ENCODE results near the gene RPTOR.
"Not testable (repeated sequence)": the region's sequence is repeated elsewhere in the genome, so short reads cannot be mapped to it uniquely, and the experiment has no call there.

RPTOR gene

DNA sequence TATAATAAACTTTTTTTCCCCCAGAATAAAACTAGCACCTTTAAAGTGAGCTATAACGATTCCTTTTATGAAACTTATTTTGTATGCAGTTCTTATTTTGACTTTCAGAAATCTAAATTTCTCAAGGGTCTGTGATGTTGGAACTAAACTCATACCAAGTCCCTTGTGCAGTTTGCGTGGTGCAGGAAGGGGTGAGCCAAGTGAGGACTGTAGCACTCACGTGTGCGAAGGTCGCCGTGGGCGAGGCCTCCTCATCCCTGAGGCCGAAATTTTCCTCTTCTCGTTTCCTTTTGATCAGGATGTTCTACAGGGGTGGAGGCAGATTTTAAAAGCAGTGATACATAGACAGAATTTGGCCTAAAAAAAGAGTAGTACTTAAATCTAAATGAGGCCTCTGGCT, 73.7 kb downstream of the RPTOR start:
- H3K9me3 ChIP-seq (ENCODE audit: low read depth, low read length), result no peaks in the 10 kb centered on the region

GRCh38 chr17:80619535-80620235, 75.0 kb downstream of the RPTOR start:
- Histone ChIP-seq H3K4me3 (no peak overlapping the region), H3K36me3 (ENCODE audit: insufficient read depth, low read length) (no peaks in the 10 kb centered on the region), H3K27ac (no peak overlapping the region), H3K9ac (ENCODE audit: insufficient read length) (no peak overlapping the region), H3K9me3 (ENCODE audit: low read depth, low read length) (no peaks in the 10 kb centered on the region)
- TF ChIP-seq POLR2AphosphoS5 (IDR thresholded peaks at IDR 0.05; ENCODE audit: borderline replicate concordance, low read depth, low read length), result no peak
- TF ChIP-seq FOXP2 (optimal IDR thresholded peaks at IDR 0.05; ENCODE audit: control extremely low read depth, extremely low read length, insufficient read depth), result no peak
- no peak for TF ChIP-seq EZH2 (IDR thresholded peaks at IDR 0.05)
- DNase-seq (ENCODE audit: low read depth, low spot score), result no peak

More for the DNA sequence above, 73.7 kb downstream of the RPTOR start:
- no peaks in the 10 kb centered on the region for H3K36me3 ChIP-seq (ENCODE audit: insufficient read depth, low read length)
- no peak overlapping the region for H3K9ac ChIP-seq (ENCODE audit: insufficient read length)
- no peak overlapping the region for H3K4me3 ChIP-seq
- no peak for DNase-seq (ENCODE audit: low read depth, low spot score)
- H3K27ac ChIP-seq, result no peak overlapping the region
- TF ChIP-seq EZH2 (IDR thresholded peaks at IDR 0.05) (no peak), FOXP2 (optimal IDR thresholded peaks at IDR 0.05; ENCODE audit: control extremely low read depth, extremely low read length, insufficient read depth) (no peak), POLR2AphosphoS5 (IDR thresholded peaks at IDR 0.05; ENCODE audit: borderline replicate concordance, low read depth, low read length) (no peak)

DNA sequence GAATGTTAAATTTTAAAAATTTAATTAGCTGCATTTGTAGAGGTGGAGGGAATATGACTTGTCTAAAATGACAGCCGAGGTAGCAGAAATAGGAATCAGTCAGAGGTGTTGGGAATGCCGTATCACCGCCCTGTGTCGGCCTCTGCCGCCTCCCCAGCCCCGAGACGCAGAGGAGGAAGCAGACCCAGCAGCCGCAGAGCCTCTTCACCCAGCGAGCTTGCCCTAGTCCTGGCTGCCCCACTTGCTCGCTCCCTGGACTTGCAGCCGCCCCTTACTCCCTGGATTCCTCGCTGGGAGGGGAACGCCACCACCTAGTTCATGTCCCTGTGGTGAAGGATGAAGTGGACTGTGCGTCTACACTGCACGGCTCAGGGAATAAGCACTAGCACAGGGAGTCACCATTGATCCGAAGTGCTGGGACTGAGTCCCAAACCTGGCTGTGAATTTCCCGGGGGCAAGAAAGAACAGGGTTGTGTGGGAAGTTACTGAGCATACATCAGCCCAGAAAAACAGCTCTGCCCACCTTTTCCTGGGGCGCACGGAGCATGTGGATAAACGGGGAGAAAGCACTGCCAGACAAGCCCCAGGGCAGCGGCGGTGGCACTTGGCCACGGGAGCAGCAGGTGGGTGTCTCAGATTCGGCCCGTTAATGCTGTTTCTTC, 76.8 kb downstream of the RPTOR start:
- TF ChIP-seq POLR2AphosphoS5 (IDR thresholded peaks at IDR 0.05; ENCODE audit: borderline replicate concordance, low read depth, low read length), result no peak
- no peak for TF ChIP-seq EZH2 (IDR thresholded peaks at IDR 0.05)
- no peak for TF ChIP-seq FOXP2 (optimal IDR thresholded peaks at IDR 0.05; ENCODE audit: control extremely low read depth, extremely low read length, insufficient read depth)
- Histone ChIP-seq H3K9me3 (ENCODE audit: low read depth, low read length) (no peaks in the 10 kb centered on the region), H3K9ac (ENCODE audit: insufficient read length) (no peak overlapping the region), H3K27ac (no peak overlapping the region), H3K36me3 (ENCODE audit: insufficient read depth, low read length) (peaks cover 3% of the 10 kb centered on the region; the same call in 1 of the 2 replicates), H3K4me3 (no peak overlapping the region)
- DNase-seq (ENCODE audit: low read depth, low spot score), result no peak

DNA sequence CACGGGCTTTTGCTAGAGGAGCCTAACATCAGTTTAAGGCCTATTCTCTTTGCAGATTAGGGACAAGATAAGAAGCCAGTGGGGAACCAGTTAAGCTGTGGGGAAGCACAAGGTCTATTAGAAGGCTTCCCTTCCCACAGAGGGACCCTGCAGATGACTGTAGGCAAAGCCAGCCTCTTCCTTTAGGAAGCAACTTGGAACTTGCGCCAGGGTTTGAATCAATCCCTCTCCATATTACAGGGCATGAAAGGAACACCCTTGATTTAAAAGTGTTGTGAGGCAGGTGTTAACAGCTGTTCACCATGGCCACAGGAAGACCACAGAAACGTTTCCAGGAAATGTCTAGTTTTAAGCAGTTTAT, 77.3 kb downstream of the RPTOR start:
- H3K36me3 ChIP-seq (ENCODE audit: insufficient read depth, low read length), result peaks cover 4% of the 10 kb centered on the region
- DNase-seq (ENCODE audit: low read depth, low spot score), result no peak
- TF ChIP-seq POLR2AphosphoS5 (IDR thresholded peaks at IDR 0.05; ENCODE audit: borderline replicate concordance, low read depth, low read length) (no peak), FOXP2 (optimal IDR thresholded peaks at IDR 0.05; ENCODE audit: control extremely low read depth, extremely low read length, insufficient read depth) (no peak), EZH2 (IDR thresholded peaks at IDR 0.05) (no peak)
- H3K9ac ChIP-seq (ENCODE audit: insufficient read length), result no peak overlapping the region
- H3K9me3 ChIP-seq (ENCODE audit: low read depth, low read length), result no peaks in the 10 kb centered on the region
- H3K27ac ChIP-seq, result no peak overlapping the region
- H3K4me3 ChIP-seq, result no peak overlapping the region

GRCh38 chr17:80624864-80625263, 80.2 kb downstream of the RPTOR start:
- no peaks in the 10 kb centered on the region for H3K9me3 ChIP-seq (ENCODE audit: low read depth, low read length)
- H3K36me3 ChIP-seq (ENCODE audit: insufficient read depth, low read length), result peaks cover 9% of the 10 kb centered on the region
- no peak overlapping the region for H3K9ac ChIP-seq (ENCODE audit: insufficient read length)
- H3K4me3 ChIP-seq, result no peak overlapping the region
- no peak for DNase-seq (ENCODE audit: low read depth, low spot score)
- H3K27ac ChIP-seq, result no peak overlapping the region
- TF ChIP-seq EZH2 (IDR thresholded peaks at IDR 0.05) (no peak), FOXP2 (optimal IDR thresholded peaks at IDR 0.05; ENCODE audit: control extremely low read depth, extremely low read length, insufficient read depth) (no peak), POLR2AphosphoS5 (IDR thresholded peaks at IDR 0.05; ENCODE audit: borderline replicate concordance, low read depth, low read length) (no peak)

DNA sequence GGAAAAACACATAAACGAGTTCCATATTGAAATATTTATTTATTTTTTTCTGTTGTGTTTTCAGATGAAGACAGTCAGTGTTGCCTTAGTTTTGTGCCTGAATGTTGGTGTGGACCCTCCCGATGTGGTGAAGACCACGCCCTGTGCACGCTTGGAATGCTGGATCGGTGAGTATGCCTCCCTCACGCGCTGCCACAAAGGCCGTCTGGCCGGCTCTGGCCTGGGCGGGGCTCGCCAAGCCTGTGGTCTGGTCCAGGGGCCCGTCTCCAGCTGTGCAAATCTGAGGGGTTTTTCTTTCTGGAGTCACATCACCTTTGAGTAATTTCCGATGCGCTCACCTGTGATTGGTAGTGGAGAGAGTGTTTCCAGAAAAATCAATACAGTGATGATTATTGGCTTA, 81.0 kb downstream of the RPTOR start:
- TF ChIP-seq EZH2 (IDR thresholded peaks at IDR 0.05) (no peak), POLR2AphosphoS5 (IDR thresholded peaks at IDR 0.05; ENCODE audit: borderline replicate concordance, low read depth, low read length) (no peak), FOXP2 (optimal IDR thresholded peaks at IDR 0.05; ENCODE audit: control extremely low read depth, extremely low read length, insufficient read depth) (no peak)
- DNase-seq (ENCODE audit: low read depth, low spot score), result no peak
- H3K36me3 ChIP-seq (ENCODE audit: insufficient read depth, low read length), result peaks cover 9% of the 10 kb centered on the region
- no peak overlapping the region for H3K27ac ChIP-seq
- no peak overlapping the region for H3K4me3 ChIP-seq
- H3K9ac ChIP-seq (ENCODE audit: insufficient read length), result no peak overlapping the region
- no peaks in the 10 kb centered on the region for H3K9me3 ChIP-seq (ENCODE audit: low read depth, low read length)

DNA sequence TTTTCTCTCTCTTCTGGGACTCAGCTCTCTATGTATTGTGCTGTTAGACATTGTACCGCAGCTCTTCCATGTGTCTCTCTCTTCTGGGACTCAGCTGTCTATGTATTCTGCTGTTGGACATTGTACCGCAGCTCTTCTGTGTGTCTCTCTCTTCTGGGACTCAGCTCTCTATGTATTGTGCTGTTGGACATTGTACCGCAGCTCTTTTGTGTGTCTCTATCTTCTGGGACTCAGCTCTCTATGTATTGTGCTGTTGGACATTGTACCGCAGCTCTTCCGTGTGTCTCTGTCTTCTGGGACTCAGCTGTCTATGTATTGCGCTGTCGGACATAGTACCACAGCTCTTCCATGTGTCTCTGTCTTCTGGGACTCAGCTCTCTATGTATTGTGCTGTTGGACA, 84.2 kb downstream of the RPTOR start:
- DNase-seq (ENCODE audit: low read depth, low spot score); H3K36me3 ChIP-seq (ENCODE audit: insufficient read depth, low read length); H3K9me3 ChIP-seq (ENCODE audit: low read depth, low read length); H3K4me3 ChIP-seq; H3K9ac ChIP-seq (ENCODE audit: insufficient read length); H3K27ac ChIP-seq: not testable (repeated sequence)

DNA sequence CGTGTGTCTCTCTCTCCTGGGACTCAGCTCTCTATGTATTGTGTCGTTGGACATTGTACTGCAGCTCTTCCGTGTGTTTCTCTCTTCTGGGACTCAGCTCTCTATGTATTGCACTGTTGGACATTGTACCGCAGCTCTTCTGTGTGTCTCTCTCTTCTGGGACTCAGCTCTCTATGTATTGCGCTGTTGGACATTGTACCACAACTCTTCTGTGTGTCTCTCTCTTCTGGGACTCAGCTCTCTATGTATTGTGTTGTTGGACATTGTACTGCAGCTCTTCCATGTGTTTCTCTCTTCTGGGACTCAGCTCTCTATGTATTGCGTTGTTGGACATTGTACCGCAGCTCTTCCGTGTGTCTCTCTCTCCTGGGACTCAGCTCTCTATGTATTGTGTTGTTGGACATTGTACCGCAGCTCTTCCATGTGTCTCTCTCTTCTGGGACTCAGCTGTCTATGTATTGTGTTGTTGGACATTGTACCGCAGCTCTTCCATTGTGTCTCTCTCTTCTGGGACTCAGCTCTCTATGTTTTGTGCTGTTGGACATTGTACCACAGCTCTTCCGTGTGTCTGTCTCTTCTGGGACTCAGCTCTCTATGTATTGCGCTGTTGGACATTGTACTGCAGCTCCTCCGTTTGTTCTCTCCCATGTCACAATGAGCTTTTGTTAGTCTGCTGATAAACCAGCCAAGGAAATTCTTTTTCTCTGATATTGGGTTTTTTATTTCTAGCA, 84.8 kb downstream of the RPTOR start:
- H3K9me3 ChIP-seq (ENCODE audit: low read depth, low read length), result no peaks in the 10 kb centered on the region
- no peak for TF ChIP-seq FOXP2 (optimal IDR thresholded peaks at IDR 0.05; ENCODE audit: control extremely low read depth, extremely low read length, insufficient read depth)
- TF ChIP-seq POLR2AphosphoS5 (IDR thresholded peaks at IDR 0.05; ENCODE audit: borderline replicate concordance, low read depth, low read length), result no peak
- TF ChIP-seq EZH2 (IDR thresholded peaks at IDR 0.05), result no peak
- no peak overlapping the region for H3K9ac ChIP-seq (ENCODE audit: insufficient read length)
- DNase-seq (ENCODE audit: low read depth, low spot score), result no peak
- no peak overlapping the region for H3K4me3 ChIP-seq
- peaks cover 9% of the 10 kb centered on the region for H3K36me3 ChIP-seq (ENCODE audit: insufficient read depth, low read length)
- H3K27ac ChIP-seq, result no peak overlapping the region
